ENCODE data around the gene BRDT.

The BRDT gene

DNA sequence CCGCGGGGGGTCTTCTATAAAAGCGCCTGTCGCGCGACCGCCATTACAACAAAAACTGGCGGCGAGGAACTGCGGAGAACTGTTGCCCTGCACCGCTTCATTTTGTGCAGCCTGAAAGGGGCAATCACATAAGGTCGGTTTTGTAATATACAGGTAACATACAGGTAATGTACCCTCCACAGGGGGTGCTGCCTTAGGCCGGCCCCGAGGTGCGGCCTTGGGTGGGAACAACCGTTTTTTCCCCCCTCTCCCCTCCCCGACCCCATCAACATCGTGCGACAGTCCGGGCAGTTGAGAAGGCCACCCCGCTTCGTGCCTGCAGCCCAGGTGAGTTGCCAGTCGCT is at the start of gene BRDT:
Gene BRDT (plus strand): TSS at position 46 of the 344 bp plus-strand sequence. CDS start 13,354 bp downstream, outside the sequence.
- no peak for DNase-seq

DNA sequence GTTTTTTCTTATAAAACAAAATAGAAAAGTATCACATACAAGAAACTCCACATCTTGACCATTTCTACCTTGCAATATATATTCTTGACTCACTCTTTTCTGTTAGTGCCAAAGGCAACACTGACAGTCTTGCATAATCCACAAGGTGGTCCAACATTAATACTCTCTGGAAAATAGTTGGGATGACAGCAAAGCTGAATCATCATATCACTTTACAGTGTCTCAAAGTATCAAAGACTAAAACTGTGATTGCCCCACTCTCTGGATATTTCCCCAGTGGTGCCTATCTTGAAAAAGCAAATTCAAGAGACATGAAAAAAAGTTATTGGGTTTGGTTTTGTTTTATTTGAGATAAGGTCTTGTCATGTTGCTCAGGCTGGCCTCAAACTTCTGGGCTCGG is 48.6 kb upstream of the BRDT start:
- DNase-seq, result no peak

DNA sequence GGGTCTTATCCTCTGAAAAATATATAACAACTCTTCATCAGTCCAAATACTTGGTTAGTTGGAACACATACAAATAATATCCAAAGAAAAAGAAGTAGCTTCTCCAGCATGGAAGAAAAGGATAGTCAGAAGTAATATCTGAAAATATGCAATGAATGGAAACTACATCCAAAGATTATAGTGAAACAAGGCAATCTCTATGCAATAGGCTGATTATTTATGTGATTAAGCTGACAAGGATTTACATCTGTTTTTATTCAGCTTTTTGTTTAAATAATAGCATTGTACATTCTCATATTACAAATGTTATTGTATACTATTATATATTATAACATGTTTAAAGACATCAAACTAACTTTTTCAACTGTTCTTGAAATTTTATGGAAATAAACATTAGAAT is 48.0 kb upstream of the BRDT start:
- no peak for DNase-seq

DNA sequence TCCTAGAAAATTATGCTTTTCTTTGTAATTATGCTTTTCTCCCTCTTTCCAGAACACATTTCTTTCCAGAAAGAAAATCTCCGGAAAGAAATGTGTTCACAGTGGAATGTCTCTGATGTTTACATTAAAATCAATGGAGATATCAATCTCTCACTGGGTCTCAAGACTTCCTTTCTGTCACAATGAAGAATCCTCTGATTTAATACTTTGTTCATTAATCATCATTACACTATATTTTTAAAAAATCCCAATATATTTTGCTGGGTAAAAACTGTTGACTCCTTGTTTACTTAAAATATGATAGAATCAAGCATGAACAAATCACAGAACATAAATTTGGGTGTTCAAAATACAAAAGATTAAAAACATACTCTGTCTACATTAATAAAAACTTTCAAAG is 36.9 kb upstream of the BRDT start:
- DNase-seq, result no peak

DNA sequence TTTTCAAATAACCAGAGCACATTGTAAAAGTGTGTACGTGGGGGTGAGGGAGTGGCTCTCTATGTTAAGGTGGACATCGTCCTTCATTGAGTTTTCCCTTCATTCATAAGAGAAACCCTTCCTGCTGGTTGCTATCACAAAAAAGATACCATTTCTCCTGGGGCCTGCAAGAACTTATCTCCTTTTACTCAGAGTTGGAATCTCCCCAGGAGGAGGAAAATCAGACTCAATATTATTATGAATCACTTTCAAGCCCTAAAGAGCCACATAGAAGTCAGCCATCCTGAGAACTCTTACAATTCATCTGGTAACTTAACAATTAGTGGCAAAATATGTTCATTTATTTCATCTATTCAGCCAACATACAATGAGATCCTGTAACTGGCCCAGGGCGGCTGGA is 36.2 kb upstream of the BRDT start:
- DNase-seq, result no peak

DNA sequence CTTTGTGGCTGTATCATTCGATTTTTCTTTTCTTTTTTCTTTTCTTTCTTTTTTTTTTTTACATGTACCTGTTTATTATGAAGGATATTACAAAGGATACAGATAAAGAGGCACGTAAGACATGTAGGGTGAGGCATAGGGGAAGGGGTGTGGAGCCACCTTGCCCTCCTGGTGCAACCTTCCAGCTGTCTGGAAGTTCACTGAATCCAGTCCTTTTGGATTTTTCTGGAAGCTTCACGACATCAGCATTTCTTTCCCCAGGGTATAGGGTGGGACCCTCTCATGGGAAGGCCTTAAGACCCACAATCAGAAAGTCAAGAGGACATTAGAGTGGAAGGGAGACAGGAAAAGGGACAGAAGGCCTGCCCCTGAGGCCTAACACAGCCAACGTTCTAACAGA is 33.2 kb upstream of the BRDT start:
- no peak for DNase-seq

DNA sequence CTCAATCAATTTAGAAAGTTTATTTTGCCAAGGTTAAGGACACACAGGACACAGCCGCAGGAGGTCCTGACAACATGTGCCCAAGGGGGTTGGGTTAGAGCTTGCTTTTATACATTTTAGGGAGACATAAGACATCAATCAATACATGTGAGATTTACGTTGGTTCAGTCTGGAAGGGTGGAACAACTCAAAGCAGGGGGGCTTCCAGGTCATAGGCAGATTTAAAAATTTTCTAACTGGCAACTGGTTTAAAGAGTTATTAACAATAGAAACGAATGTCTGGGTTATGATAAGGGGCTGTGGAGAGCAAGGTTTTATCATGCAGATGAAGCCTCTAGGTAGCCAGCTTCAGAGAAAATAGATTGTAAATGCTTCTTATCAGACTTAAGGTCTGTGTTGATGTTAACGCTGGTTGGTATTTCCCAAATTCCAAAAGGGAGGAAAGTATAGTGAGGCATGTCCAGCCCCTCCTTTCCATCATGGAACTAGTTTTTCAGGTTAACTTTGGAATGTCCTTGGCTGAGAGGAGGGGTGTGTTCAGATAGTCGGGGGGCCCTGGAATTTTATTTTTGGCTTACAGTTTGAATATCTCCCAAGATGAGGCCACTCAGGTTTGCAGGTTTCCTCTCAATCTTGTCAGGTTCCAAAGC is 32.3 kb upstream of the BRDT start:
- no peak for DNase-seq

DNA sequence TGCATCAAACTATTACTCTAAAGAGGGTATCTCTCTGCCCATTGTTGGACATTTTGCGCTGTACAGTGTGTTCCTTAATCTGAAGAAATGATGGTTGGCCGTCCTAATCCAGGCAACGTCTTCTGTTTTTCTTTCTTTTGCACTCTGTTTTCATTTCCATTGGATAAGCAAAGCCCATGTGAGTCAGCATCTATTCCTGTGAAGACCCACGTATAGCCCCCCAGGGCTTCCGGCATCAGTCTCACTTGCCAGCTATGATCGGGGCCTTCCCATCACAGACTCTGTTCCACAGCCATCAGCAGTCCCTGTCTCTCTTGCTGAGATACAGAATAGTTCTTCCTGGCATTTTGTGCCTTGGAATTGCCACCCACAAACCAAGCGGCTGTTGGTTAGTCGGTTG is 29.2 kb upstream of the BRDT start:
- no peak for DNase-seq

DNA sequence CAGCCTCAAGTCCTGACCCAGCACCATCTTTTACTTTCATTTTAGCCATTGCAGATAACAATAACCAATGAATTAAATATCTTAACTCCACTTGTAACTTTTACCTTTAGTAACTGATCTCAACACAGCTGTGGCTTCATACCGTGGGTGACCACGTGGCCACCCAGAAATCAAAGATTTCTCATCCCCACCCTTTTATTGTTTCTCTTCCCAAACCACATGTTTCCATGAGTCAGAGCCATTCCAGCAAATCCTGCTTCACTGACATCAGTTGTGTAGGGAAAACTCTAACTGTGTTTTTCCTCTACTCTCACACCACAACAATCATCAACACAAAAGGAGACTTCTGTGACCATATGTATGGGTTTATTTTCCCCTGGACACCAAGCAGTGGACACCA is 25.1 kb upstream of the BRDT start:
- DNase-seq, result no peak

DNA sequence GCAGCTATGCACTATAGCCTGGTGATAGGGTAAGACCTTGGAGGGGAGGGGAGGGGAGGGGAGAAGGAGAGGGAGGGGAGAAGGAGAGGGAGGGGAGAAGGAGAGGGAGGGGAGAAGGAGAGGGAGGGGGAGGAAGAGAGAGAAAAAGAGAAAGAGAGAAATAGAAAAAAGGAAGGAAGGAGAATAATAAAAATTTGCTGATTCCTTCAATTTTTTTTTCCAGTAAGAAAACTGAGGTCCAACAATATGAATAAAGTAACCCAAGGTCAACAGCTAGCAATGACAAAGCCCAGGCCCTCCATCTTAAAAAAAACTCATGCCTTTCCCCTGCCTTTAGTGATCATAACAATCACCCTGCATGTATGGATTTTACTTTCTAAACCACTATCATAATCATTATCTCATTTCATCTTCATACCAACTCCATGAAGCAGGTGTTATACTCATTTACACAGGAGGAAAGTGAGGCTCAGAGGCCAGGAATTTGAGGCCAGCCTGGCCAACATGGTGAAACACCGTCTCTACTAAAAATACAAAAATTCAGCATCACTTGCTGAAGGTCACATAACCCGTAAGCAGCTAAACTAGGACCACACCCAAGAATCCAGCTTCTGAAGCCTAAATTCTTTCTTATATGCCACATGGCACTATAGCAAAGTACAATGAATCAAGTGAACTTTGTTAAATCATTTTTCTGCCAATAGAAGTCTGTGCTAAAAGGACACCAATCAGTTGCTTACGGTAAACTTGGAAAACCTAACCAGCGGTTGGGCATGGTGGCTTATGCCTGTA is 23.4 kb upstream of the BRDT start:
- no peak for DNase-seq

DNA sequence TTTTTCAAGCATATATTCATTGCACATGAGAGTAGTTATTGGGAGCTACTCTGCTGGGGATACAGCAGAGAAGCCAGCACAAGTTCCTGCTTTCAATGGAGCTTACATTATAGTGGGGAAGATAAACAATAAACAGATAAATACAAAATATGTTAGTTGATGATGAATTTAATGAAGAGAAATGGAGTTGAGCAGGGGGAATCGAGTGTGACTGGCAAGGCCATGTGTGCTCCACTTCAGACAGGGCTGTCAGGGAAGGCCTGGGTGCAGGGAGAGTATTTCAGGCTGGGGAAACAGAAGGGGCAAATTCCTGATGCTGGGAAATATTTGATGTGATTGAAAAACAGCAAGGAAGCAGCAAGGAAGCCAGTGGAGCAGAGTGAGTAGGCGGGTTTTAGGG is 21.2 kb upstream of the BRDT start:
- no peak for DNase-seq

DNA sequence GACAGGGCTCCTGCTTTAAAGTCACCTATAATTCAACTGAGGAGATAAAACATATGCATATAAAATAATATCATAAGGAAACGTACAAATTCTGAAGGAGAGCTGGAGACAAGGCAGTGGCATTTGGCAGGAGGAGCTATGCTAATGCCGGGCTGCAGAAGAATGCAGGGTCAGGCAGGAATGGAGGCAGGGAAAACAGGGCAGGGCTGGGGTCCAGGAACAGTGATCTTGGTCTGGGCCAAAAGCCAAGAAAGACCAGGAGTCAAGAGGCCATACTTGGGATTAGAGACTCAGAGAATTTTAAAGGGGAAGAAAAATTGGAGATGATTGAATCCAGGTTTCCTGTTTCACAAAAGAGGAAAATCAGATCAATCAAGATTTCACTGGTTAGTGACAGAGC is 20.0 kb upstream of the BRDT start:
- no peak for DNase-seq

DNA sequence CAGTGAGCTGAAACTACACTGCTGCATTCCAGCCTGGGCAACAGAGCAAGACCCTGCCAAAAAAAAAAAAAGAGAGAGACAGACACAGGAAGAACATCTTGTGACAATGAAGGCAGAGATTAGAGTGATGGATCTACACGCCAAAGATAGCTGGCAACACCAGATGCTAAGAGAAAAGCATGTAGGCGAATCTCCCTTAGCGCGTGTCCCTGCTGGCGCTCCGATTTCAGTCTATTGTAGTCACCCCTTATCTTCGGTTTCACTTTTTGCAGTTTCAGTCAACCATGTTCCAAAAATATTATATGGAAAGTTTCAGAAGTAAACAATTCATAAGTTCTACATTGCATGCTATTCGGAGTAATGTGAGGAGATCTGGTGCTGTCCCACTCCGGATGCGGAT is 11.6 kb upstream of the BRDT start:
- DNase-seq, result no peak

DNA sequence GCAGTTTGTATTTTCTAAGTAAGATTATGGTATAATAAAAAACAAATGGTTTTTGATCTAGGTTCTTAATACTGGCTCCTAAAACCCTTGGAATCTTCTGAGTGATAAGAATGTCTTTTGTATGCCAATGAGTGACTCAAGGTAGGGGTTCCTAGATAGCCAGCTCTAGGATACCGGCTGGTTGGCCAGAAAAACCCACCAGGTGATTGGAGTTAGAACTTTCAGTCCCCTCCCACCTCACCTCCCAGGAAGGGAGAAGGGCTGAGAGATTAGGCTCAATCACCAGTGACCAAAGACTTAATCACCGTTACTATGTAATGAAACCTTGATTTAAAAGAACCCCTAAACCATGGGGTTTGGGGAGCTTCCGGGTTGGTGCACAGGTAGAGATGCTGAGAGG is 8.7 kb upstream of the BRDT start:
- DNase-seq, result no peak

DNA sequence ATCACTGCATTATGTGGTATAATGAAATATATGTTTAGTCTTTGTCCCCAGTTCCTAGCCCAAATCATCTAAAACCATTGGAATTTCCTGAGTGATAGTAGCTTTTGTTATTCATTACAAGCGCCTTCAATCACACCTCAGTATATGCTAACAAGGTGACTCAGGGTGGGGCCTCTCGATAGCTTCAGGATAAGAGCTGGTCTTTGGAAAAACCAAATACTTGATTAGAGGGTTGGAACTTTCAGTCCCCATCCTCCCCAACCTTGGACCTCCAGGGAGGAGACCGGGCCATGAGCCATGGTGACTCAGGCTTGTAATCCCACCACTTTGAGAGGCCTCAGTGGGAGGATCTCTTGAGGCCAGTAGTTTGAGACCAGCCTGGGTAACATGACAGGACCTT is 5.1 kb upstream of the BRDT start:
- no peak for DNase-seq

DNA sequence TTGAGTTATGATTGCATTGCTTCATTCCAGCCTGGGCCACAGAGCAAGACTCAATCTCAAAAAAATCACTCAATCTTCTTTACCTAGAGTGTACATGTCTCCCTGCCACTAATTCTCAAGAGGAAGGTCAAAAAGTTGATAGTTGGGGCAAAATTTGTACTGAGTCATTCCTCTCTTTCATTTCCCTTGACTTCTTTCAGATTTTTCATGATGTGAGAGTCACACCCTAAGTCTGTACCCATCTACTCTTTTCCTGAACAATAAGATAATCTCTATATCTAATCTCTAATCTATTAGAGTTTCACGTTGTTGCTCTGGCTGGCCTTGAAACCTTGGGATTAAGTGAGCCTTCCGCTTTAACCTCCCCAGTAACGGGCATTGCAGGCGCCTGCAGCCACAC is 1.1 kb upstream of the BRDT start:
- DNase-seq, result no peak

DNA sequence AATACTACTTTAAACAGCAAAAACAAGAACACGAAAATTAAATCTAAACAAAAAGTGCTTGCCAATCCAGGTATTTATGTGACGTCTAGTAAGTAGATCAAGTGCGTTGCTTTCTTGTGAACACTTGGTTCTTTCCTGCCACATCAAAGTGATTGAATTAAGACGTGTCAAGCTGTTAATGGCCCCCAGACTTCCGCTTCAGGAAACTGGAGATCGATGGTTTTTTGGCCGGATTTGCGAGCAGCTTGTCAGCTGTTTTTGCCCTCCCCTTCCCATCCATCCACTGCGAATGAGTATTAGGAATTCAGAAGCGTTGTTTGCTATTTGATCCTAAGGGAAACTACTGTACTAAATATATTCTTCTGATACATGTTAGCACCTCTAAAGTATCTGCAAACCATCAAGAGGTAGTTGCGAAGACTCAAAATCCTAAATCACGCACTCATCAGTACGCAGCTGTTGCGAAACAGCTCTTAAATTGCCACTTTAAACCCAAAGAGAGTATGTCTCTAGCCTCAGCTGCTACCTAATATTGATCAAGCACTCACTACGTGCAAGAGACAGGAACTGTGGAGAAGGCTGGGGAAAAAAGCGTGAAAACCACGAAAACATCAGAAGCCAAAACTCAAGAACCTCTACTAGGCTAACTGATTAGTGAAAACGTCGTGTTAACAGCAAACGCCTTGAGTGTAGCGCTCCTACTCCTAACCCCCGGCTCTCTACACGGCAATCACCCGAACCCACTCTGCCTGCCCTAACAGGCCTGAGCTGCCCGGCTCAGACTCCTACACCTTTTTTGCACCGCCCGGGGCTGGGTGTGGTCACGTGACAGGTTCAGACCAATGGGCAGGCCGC is 473 bp upstream of the BRDT start:
- DNase-seq, result no peak

DNA sequence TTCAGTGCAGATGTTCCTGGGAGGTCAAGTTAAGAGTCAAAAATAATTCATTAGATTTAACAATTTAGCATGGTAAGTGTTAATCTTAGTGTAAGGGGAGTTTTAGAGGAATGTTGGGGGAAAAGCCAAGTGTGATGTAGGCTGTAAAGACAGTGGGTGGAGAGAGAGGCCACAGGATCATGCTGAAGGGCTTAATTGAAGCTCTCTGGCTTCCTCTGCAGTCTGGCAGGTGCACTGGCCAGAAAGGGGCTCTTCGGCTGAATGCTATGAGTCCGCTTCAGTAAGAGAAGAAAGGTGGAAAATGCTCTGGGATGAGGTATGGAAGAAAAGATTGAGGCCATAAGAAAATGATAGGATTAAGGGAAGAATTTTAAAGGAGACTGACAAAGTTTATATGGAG is 3.0 kb downstream of the BRDT start:
- DNase-seq, result no peak

DNA sequence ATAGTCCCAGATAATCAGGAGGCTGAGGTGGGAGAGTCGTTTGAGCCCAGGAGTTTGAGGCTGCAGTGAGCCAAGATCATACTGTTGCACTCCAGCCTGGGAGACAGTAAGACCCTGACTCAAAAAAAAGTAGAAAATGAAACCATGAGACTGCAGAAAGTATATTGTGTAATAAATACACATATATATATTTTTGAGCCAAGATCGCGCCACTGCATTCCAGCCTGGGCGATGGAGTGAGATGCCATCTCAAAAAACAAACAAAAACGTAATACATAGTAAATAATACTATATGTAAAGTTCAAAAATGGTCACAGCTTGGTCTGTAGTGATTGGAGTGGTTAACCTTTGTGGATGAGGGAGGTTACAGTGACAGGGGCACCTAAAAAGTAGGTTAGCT is 9.7 kb downstream of the BRDT start:
- no peak for DNase-seq

DNA sequence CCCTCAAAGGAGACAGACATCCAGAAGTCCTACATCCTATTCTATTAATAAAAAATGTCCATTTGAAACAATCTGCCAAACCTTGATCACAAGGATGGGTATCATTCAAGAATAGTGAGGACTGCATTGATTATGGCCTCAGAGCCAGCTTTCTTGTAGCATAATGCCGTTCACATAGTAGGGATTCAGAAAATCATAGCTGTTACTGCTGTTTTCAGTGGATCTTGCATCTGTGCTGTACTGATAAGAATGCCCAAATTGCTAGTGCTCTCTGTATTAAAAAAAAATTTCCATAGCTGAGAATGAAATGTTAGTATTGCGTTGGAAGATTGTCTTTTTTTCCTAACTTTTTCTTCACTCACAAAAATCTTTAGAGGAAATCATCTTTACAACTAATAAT is 19.1 kb downstream of the BRDT start:
- no peak for DNase-seq

DNA sequence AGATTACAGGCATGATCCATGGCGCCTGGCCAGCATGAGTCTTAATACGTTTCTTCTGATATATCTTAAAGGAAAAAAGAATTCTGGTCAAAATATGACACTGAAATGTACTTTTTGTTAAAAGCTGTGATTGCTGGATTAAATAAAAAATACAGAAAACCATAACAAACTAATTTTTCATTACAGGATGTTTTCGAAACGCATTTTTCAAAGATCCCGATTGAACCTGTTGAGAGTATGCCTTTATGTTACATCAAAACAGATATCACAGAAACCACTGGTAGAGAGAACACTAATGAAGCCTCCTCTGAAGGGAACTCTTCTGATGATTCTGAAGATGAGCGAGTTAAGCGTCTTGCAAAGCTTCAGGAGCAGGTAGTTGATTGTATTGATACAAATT is 30.2 kb downstream of the BRDT start:
- no peak for DNase-seq

DNA sequence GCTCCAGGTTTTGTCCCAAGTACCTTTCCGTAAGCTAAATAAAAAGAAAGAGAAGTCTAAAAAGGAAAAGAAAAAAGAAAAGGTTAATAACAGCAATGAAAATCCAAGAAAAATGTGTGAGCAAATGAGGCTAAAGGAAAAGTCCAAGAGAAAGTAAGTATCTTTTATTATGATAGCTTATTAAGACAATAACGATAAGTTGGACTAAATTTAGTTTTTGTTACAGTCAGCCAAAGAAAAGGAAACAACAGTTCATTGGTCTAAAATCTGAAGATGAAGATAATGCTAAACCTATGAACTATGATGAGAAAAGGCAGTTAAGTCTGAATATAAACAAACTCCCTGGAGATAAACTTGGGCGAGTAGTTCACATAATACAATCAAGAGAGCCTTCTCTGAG is 31.5 kb downstream of the BRDT start:
- no peak for DNase-seq

DNA sequence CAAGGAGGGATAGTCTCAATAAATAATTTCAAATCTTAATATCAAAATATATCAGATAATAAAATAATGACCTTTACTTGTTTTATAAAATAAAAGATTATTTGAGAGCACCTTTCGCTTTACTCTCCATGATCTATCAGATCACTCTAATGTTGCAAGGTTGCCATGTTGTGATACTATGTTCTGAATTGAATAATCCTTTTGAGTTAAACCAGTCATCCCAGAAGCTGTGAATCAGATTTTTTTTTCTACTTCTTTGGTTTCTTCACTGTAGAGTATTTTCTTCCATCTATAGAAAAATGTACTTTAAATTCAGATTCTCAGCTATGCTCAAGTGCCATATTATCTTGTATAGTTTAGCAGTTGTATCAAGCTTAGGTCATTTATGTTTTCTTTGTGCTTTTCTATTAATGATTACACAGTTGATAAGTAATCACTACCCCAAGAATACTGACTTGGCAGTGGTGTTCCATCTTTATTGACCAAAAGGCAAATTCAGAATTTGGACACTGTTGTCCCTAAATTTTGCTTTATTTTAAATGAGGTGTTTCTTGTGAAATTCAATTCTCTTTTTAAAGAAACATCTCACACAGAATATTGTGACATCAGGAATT is 32.9 kb downstream of the BRDT start:
- DNase-seq, result no peak

DNA sequence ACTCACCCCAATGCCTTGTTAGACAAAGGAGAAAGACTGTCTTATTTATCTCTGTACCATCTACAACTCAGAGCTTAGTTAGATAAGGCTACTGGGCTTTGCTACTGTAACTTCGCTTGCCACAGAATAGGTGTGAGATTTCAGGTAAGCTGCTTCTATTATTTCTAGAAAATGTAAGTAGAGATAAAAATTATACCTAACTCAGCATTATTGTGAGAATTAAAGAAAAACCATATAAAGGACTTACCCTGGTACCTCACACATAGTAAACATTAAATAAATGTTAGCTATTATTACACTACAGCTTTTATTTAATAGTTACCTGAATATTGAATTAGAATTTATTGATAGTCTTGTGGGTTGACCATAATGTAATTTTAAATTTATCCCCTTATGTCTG is 44.1 kb downstream of the BRDT start:
- DNase-seq, result no peak
